HG03095 (cell line): ENCODE measurements around the gene NFIC.
A peak's percentile ranks its signal among the peaks of the same experiment; 100 is the strongest.

Experiments
- ATAC-seq: cut with Tn5 transposase; IDR thresholded peaks from one replicate; pipeline ENCODE4 v1.9.1; 2021; ENCODE audit warnings: moderate library complexity; ENCODE audit not compliant: unreplicated experiment

The NFIC gene

GRCh38 chr19:3481241-3482090, 115.1 kb downstream of the NFIC start:
- no peak for ATAC-seq

- no peak for ATAC-seq
These were observed 116.3 kb downstream of the NFIC start for GRCh38 chr19:3482507-3483225.

GRCh38 chr19:3483226-3483628, 116.8 kb downstream of the NFIC start, which contains the start of gene SMIM44:
Gene SMIM44, minus strand, starts transcription at chr19:3483441. Its CDS starts 38 bp downstream, at chr19:3483403.
- ATAC-seq: no peak

GRCh38 chr19:3491396-3492119, 125.2 kb downstream of the NFIC start:
- ATAC-seq: no peak

GRCh38 chr19:3492131-3492839, 125.9 kb downstream of the NFIC start:
- ATAC-seq: no peak

- ATAC-seq: no peak
These were observed 126.5 kb downstream of the NFIC start for GRCh38 chr19:3492919-3493318.

GRCh38 chr19:3493651-3494050, 127.3 kb downstream of the NFIC start:
- ATAC-seq: no peak

GRCh38 chr19:3494051-3494450, 127.7 kb downstream of the NFIC start:
- no peak for ATAC-seq

- ATAC-seq: no peak
These were observed 128.2 kb downstream of the NFIC start for GRCh38 chr19:3494559-3494958.

- ATAC-seq: no peak
These were observed 130.2 kb downstream of the NFIC start for GRCh38 chr19:3496392-3497273.

- ATAC-seq: no peak
These were observed 131.6 kb downstream of the NFIC start for GRCh38 chr19:3497757-3498520.

- peak; percentile 4 for ATAC-seq
These were observed 133.5 kb downstream of the NFIC start for GRCh38 chr19:3499738-3500428.

GRCh38 chr19:3500429-3501101, 134.2 kb downstream of the NFIC start, which contains the start of gene DOHH:
Gene DOHH, minus strand, starts transcription at chr19:3500674. Its CDS starts 3,860 bp downstream, at chr19:3496814.
- peak; percentile 60 for ATAC-seq

GRCh38 chr19:3501780-3502179, 135.4 kb downstream of the NFIC start:
- no peak for ATAC-seq

- ATAC-seq: no peak
These were observed 136.7 kb downstream of the NFIC start for GRCh38 chr19:3503036-3503572.

- no peak for ATAC-seq
These were observed 138.4 kb downstream of the NFIC start for GRCh38 chr19:3504735-3505134.

GRCh38 chr19:3505598-3506383, 139.4 kb downstream of the NFIC start, which contains the start of gene FZR1:
Gene FZR1, plus strand, starts transcription at chr19:3506311. Its CDS starts 16,679 bp downstream, at chr19:3522990.
- ATAC-seq: peak; percentile 81
